GM12878 (cell line): Measurements from ENCODE around the gene BLNK. TPM values are rescaled to one million over a fixed set of nuclear protein-coding genes. Genes with fewer than 3 reads are reported as not detected.
A peak's percentile ranks its signal among the peaks of the same experiment; 100 is the strongest.

Experiments
- ATF7 ChIP-seq: fragments of 450-650 bp; IDR thresholded peaks from 2 replicates; pipeline ENCODE4 v1.6.1; 2016; ENCODE audit warnings: low read depth, mild to moderate bottlenecking
- BMI1 ChIP-seq: fragments of 450-650 bp; IDR thresholded peaks from 2 replicates; pipeline ENCODE4 v1.6.1; 2016; ENCODE audit warnings: mild to moderate bottlenecking, moderate library complexity, borderline replicate concordance
- CHD1 ChIP-seq: IDR thresholded peaks from 2 replicates; pipeline ENCODE4 v1.6.1; 2012; ENCODE audit warnings: low read depth, low read length, improper control_type of control experiment
- EGR1 ChIP-seq, 2 experiments: IDR thresholded peaks; 1 replicate in 1 of 2; 2 replicates in 1 of 2; pipeline ENCODE4 v1.6.1; 2011 to 2012; ENCODE audit warnings: low read depth in 2 of 2, low read length in 2 of 2, borderline replicate concordance in 1 of 2, mild to moderate bottlenecking in 1 of 2, moderate library complexity in 1 of 2
- EZH2 ChIP-seq: IDR thresholded peaks from 2 replicates; pipeline ENCODE4 v1.6.1; 2012; ENCODE audit warnings: low read depth, mild to moderate bottlenecking, control low read depth, inconsistent platforms, low read length, borderline replicate concordance; ENCODE audit not compliant: control insufficient read depth
- GABPA ChIP-seq: IDR thresholded peaks from 2 replicates; pipeline ENCODE4 v1.6.1; 2014; ENCODE audit warnings: antibody characterized with exemption, low read depth, mild to moderate bottlenecking, inconsistent platforms
- HDGF ChIP-seq: fragments of 450-650 bp; IDR thresholded peaks from 2 replicates; pipeline ENCODE4 v1.6.1; 2016; ENCODE audit warnings: antibody characterized with exemption
- LARP7 ChIP-seq: fragments of 450-650 bp; IDR thresholded peaks from 2 replicates; pipeline ENCODE4 v1.6.1; 2017; ENCODE audit warnings: mild to moderate bottlenecking
- MEF2A ChIP-seq: IDR thresholded peaks from 2 replicates; pipeline ENCODE4 v1.6.1; 2011; ENCODE audit warnings: low read depth, mild to moderate bottlenecking, low read length, moderate library complexity; ENCODE audit not compliant: insufficient read depth
- MTA3 ChIP-seq: IDR thresholded peaks from 2 replicates; pipeline ENCODE4 v1.6.1; 2012; ENCODE audit warnings: low read length, inconsistent platforms, borderline replicate concordance
- PML ChIP-seq: IDR thresholded peaks from 2 replicates; pipeline ENCODE4 v1.6.1; 2012; ENCODE audit warnings: low read length, inconsistent platforms
- POU2F2 ChIP-seq: IDR thresholded peaks from 3 replicates; pipeline ENCODE4 v1.6.1; 2011; ENCODE audit warnings: low read depth, mild to moderate bottlenecking, low read length, borderline replicate concordance
- RAD21 ChIP-seq: IDR thresholded peaks from 2 replicates; pipeline ENCODE4 v1.6.1; 2011; ENCODE audit warnings: mild to moderate bottlenecking, low read depth, low read length, moderate library complexity; ENCODE audit not compliant: insufficient read depth
- RBBP5 ChIP-seq: fragments of 200-600 bp; sonication (generic); conservative IDR thresholded peaks from 2 replicates; pipeline ENCODE4 v1.6.1; 2016
- RELA ChIP-seq: fragments of 450-650 bp; IDR thresholded peaks from 2 replicates; pipeline ENCODE4 v1.8.0; 2014; ENCODE audit warnings: borderline replicate concordance; ENCODE audit not compliant: partially characterized antibody
- RELB ChIP-seq: fragments of 450-650 bp; IDR thresholded peaks from 2 replicates; pipeline ENCODE4 v1.6.1; 2017; ENCODE audit warnings: low read depth, mild to moderate bottlenecking, moderate library complexity
- SIN3A ChIP-seq: IDR thresholded peaks from 2 replicates; pipeline ENCODE4 v1.6.1; 2012; ENCODE audit warnings: low read depth, low read length, improper control_type of control experiment
- SPI1 ChIP-seq: IDR thresholded peaks from 2 replicates; pipeline ENCODE4 v1.6.1; 2011; ENCODE audit warnings: low read depth, mild to moderate bottlenecking, low read length, moderate library complexity, borderline replicate concordance; ENCODE audit not compliant: insufficient read depth
- SREBF1 ChIP-seq: IDR thresholded peaks from 2 replicates; pipeline ENCODE4 v1.6.1; 2012; ENCODE audit warnings: mild to moderate bottlenecking, low read length
- SREBF2 ChIP-seq: IDR thresholded peaks from 2 replicates; pipeline ENCODE4 v1.6.1; 2012; ENCODE audit warnings: mild to moderate bottlenecking, low read length
- SRF ChIP-seq, 2 experiments: IDR thresholded peaks; 2 replicates each; pipeline ENCODE4 v1.6.1; 2011; ENCODE audit warnings: low read depth in 2 of 2, low read length in 2 of 2, mild to moderate bottlenecking in 1 of 2, moderate library complexity in 1 of 2
- STAT1 ChIP-seq: fragments of 450-650 bp; conservative IDR thresholded peaks from 2 replicates; pipeline ENCODE4 v1.6.1; 2014; ENCODE audit warnings: antibody characterized with exemption, mild to moderate bottlenecking
- ZZZ3 ChIP-seq: IDR thresholded peaks from 2 replicates; pipeline ENCODE4 v1.6.1; 2011; ENCODE audit warnings: low read depth; ENCODE audit not compliant: control insufficient read depth, insufficient read length
- polyA plus RNA-seq, 11 experiments: library from polyadenylated mRNA; depleted of rRNA in 4 of 11; unstranded in 6 of 11; stranded (reverse) in 5 of 11; fragments of >200 nt; fragmentation: Nextera tagmentation in 4 of 11; fragmentation: Illumina TruSeq in 1 of 11; extraction: Ambion mirVana in 4 of 11; extraction: Trizol in 1 of 11; gene quantifications; 1 replicate in 1 of 11; 2 replicates in 10 of 11; pipeline versions ENCODE4 v1.2.1 to v1.2.3, GENCODE V29; 2011 to 2016; ENCODE audit warnings: inconsistent platforms in 2 of 11, missing spikeins in 2 of 11, low read depth in 1 of 11
- total RNA-seq, 4 experiments: library from RNA; depleted of rRNA in 3 of 4; stranded (reverse); fragments of >200 nt in 3 of 4; fragmentation: Illumina TruSeq in 1 of 4; extraction: Trizol in 1 of 4; gene quantifications; 2 replicates each; pipeline versions ENCODE4 v1.2.1 to v1.2.3, GENCODE V29; 2013 to 2021
- TF ChIP-seq, protein P1 (sequence below): fragments of 450-650 bp; IDR thresholded peaks from 2 replicates; pipeline ENCODE4 v1.6.1; 2018; ENCODE audit warnings: borderline replicate concordance, mild to moderate bottlenecking; ENCODE audit not compliant: partially characterized antibody
- TF ChIP-seq, protein P2 (sequence below): fragments of 450-650 bp; conservative IDR thresholded peaks from 2 replicates; pipeline ENCODE4 v1.6.1; 2017; ENCODE audit warnings: mild to moderate bottlenecking, moderate library complexity
- TF ChIP-seq, protein P3 (sequence below): IDR thresholded peaks from 2 replicates; pipeline ENCODE4 v1.6.1; 2011; ENCODE audit warnings: borderline replicate concordance, low read depth, mild to moderate bottlenecking, moderate library complexity, mixed read lengths, low read length; ENCODE audit not compliant: insufficient read depth; ENCODE audit errors: extremely low read length

Gene BLNK
- total and polyA plus RNA-seq, 10 of the 15 experiments (the other 5 are each of a cell fraction or from before 2014, with no cell fraction given): 79.5 to 201 (median 139) TPM

DNA sequence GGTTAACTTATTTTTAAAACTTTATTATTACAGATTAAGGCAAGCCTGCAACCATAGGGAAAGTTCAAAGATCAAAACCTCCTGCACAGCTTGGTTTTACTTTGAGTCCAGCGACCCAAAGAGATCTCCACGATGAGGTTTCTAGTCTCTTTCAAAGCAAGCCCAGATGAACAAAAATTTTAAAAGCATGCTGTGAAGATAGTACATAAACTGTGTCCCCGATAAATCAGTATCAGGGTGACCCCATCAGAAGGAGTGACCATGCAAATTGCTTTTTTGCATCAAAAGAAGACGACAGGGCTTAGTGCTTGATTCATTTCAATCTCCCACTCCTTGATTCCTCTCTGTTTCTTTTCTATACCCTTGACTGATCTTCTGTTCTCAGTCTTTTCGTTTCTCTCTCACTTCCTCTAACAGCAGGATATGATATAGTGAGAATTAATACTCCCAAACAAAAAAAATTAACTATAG lies 16.8 kb upstream of the BLNK start (continued):
- TF ChIP-seq, protein P1, sequence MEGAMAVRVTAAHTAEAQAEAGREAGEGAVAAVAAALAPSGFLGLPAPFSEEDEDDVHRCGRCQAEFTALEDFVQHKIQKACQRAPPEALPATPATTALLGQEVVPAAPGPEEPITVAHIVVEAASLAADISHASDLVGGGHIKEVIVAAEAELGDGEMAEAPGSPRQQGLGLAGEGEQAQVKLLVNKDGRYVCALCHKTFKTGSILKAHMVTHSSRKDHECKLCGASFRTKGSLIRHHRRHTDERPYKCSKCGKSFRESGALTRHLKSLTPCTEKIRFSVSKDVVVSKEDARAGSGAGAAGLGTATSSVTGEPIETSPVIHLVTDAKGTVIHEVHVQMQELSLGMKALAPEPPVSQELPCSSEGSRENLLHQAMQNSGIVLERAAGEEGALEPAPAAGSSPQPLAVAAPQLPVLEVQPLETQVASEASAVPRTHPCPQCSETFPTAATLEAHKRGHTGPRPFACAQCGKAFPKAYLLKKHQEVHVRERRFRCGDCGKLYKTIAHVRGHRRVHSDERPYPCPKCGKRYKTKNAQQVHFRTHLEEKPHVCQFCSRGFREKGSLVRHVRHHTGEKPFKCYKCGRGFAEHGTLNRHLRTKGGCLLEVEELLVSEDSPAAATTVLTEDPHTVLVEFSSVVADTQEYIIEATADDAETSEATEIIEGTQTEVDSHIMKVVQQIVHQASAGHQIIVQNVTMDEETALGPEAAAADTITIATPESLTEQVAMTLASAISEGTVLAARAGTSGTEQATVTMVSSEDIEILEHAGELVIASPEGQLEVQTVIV: no peak
- TF ChIP-seq SPI1 (peak; percentile 89), STAT1 (no peak), GABPA (no peak; the same call in 1 of the 2 replicates), PML (no peak), HDGF (no peak), EGR1 (IDR thresholded peaks at IDR 0.05; ENCODE audit: borderline replicate concordance in 1 of 2, low read depth in 2 of 2, low read length in 2 of 2) (no peak), RAD21 (no peak), RELA (no peak), BMI1 (peak; percentile 12; the same call in 1 of the 2 replicates), POU2F2 (peak; percentile 89; the same call in 2 of the 3 replicates), RELB (no peak), SRF (IDR thresholded peaks at IDR 0.05; ENCODE audit: low read depth in 2 of 2, low read length in 2 of 2) (no peak), EZH2 (no peak), SREBF1 (no peak), SREBF2 (no peak), ATF7 (peak; percentile 32; the same call in 1 of the 2 replicates), ZZZ3 (no peak), RBBP5 (no peak), MEF2A (no peak), MTA3 (no peak), CHD1 (peak; percentile 79; the same call in 1 of the 2 replicates), SIN3A (no peak; the same call in 1 of the 2 replicates), LARP7 (no peak)
- TF ChIP-seq, protein P2, sequence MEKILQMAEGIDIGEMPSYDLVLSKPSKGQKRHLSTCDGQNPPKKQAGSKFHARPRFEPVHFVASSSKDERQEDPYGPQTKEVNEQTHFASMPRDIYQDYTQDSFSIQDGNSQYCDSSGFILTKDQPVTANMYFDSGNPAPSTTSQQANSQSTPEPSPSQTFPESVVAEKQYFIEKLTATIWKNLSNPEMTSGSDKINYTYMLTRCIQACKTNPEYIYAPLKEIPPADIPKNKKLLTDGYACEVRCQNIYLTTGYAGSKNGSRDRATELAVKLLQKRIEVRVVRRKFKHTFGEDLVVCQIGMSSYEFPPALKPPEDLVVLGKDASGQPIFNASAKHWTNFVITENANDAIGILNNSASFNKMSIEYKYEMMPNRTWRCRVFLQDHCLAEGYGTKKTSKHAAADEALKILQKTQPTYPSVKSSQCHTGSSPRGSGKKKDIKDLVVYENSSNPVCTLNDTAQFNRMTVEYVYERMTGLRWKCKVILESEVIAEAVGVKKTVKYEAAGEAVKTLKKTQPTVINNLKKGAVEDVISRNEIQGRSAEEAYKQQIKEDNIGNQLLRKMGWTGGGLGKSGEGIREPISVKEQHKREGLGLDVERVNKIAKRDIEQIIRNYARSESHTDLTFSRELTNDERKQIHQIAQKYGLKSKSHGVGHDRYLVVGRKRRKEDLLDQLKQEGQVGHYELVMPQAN: peak; percentile 11; the same call in 1 of the 2 replicates
- TF ChIP-seq, protein P3, sequence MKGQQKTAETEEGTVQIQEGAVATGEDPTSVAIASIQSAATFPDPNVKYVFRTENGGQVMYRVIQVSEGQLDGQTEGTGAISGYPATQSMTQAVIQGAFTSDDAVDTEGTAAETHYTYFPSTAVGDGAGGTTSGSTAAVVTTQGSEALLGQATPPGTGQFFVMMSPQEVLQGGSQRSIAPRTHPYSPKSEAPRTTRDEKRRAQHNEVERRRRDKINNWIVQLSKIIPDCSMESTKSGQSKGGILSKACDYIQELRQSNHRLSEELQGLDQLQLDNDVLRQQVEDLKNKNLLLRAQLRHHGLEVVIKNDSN: no peak
